Ovary (tissue), 9 donors: Measurements from ENCODE around the gene PIK3C2G. TPM values are rescaled to one million over a fixed set of nuclear protein-coding genes. Genes with fewer than 3 reads are reported as not detected.

Source experiments
- DNase-seq, 5 donors: peaks; one replicate each; pipeline ENCODE4 v3.0.0-alpha.2; 2019 to 2020
- H3K27ac ChIP-seq, 2 donors: fragments of 200-600 bp; one replicate each; pipeline versions ENCODE4 v1.5.1 to v1.8.0; 2019 to 2022
- H3K27me3 ChIP-seq: fragments of 200-600 bp; one replicate; pipeline ENCODE4 v1.8.0; 2022
- H3K36me3 ChIP-seq: fragments of 200-600 bp; sonication (generic); one replicate; pipeline ENCODE4 v1.5.1; 2019
- H3K4me1 ChIP-seq: one replicate; pipeline ENCODE4 v1.8.1; 2013; ENCODE audit warnings: mild to moderate bottlenecking, moderate library complexity; ENCODE audit not compliant: insufficient read depth
- H3K4me3 ChIP-seq: fragments of 200-600 bp; sonication (generic); one replicate; pipeline ENCODE4 v1.5.1; 2017
- H3K9me3 ChIP-seq, 2 donors: fragments of 200-600 bp in 1 of 2; sonication (generic) in 1 of 2; one replicate each; pipeline versions ENCODE4 v1.5.1 to v1.8.1; 2013 to 2019; ENCODE audit warnings: mild to moderate bottlenecking in 1 of 2, moderate library complexity in 1 of 2
- EP300 ChIP-seq: sonication (generic); formaldehyde crosslinking; IDR thresholded peaks from one replicate; pipeline ENCODE4 v1.6.1; 2017; ENCODE audit warnings: antibody characterized with exemption
- POLR2A ChIP-seq: fragments of 450-650 bp; IDR thresholded peaks from one replicate; pipeline ENCODE4 v1.6.1; 2017; ENCODE audit warnings: antibody characterized with exemption, mild to moderate bottlenecking, moderate library complexity
- WGBS, 3 donors: extraction: QIAGEN DNeasy Blood & Tissue Kit in 1 of 3; methylation state at CpG; one replicate each; pipeline versions ENCODE4 v1.1.5 to v1.1.7; 2013 to 2017; 5-methylcytosine and 5-hydroxymethylcytosine counted together
- intact Hi-C, 4 donors: fragments of 100-400 bp; cut with DNase I; formaldehyde crosslinking; loops; one replicate each; pipeline versions ENCODE4 v1.11.0 to v1.15.1; 2022 to 2023
- polyA plus RNA-seq, 2 donors: library from polyadenylated mRNA; stranded (reverse); fragments of 200-250 nt in 1 of 2; fragments of 350-450 nt in 1 of 2; fragmentation: Illumina TruSeq in 1 of 2; extraction: RNeasy Lipid Tissue Mini Kit (QIAGEN cat#74804) in 1 of 2; gene quantifications; one replicate each; pipeline ENCODE4 v1.2.3, GENCODE V29; 2013 to 2014
- total RNA-seq, 7 donors: library from RNA; depleted of rRNA in 2 of 7; stranded (reverse); fragments of >200 nt in 2 of 7; fragmentation: NEBNext Ultra II Directional in 3 of 7; extraction: Animal tissue kit (Norgen Biotek cat#: 25700) in 3 of 7; gene quantifications; one replicate each; pipeline versions ENCODE4 v1.1.0 to v1.2.4, GENCODE V29; 2016 to 2023
- TF ChIP-seq, protein P1 (sequence below), 3 donors: fragments of 450-650 bp in 2 of 3; fragments of 200-600 bp in 1 of 3; IDR thresholded peaks; one replicate each; pipeline versions ENCODE4 v1.5.1 to v1.8.0; 2016 to 2022; ENCODE audit warnings: antibody characterized with exemption in 3 of 3, mild to moderate bottlenecking in 1 of 3
- donor health status: DM: no; HTN: no; CAD: no; lungs with moderate emphysema.
- donor health status: DM: no; HTN: no; CAD: no.
- donor health status: Bipolar disorder and iron deficiency.
- donor health status: DM: yes; HTN: yes; CAD: no.
- donor health status: DM: no; HTN: no; CAD: no.
- donor health status: DM: yes; HTN: yes; CAD: no.

PIK3C2G gene
- total and polyA plus RNA-seq, 9 donors: 0.02 to 1.6 (median 0.07) TPM; not detected in 4

DNA sequence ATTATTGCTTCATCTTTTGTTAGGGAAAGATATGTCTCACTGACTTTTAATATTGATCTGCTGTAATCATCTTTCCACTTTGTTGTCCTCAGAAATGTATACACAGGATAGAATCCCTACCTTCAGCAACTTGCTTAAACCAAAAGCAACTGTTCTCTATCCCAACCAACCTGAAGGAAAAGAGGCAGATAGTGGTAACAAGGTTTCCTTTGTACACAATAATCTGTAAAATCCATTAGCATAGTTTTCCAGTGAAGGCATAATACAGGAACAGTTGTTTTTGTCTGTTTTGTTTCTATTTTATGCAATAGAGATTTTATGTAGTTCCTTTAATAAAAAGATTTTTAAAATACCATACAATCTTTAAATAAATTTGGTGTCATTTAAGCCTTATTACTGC, 170.5 kb downstream of the PIK3C2G start:
- Histone ChIP-seq H3K9me3 (no peaks in the 10 kb centered on the region), H3K27me3 (no peaks in the 10 kb centered on the region), H3K4me3 (no peak overlapping the region), H3K27ac (no peak overlapping the region), H3K4me1 (peaks cover 2% of the 10 kb centered on the region), H3K36me3 (no peaks in the 10 kb centered on the region)
- DNase-seq: no peak
- intact Hi-C loops: no loop called here
- TF ChIP-seq, protein P1, sequence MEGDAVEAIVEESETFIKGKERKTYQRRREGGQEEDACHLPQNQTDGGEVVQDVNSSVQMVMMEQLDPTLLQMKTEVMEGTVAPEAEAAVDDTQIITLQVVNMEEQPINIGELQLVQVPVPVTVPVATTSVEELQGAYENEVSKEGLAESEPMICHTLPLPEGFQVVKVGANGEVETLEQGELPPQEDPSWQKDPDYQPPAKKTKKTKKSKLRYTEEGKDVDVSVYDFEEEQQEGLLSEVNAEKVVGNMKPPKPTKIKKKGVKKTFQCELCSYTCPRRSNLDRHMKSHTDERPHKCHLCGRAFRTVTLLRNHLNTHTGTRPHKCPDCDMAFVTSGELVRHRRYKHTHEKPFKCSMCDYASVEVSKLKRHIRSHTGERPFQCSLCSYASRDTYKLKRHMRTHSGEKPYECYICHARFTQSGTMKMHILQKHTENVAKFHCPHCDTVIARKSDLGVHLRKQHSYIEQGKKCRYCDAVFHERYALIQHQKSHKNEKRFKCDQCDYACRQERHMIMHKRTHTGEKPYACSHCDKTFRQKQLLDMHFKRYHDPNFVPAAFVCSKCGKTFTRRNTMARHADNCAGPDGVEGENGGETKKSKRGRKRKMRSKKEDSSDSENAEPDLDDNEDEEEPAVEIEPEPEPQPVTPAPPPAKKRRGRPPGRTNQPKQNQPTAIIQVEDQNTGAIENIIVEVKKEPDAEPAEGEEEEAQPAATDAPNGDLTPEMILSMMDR (IDR thresholded peaks at IDR 0.05): no peak
- TF ChIP-seq EP300 (no peak), POLR2A (no peak)

DNA sequence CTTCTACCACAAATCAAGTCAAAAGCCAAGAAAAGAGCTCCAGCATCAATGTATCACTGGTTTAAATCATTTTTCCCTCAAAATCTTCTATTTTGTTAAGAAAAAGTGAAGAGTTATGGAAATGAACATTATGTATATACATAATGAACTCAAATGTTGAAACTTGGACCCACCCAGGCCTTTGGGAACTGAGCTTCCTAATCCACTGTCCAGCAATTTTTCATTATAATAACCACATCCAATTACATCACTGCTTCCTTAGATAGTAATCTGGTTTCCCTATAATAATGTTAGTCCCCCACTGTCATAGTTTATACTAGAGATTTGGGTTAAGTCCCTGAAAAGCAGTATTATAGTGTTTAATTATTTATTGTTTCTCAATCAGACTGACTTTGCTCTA, 170.9 kb downstream of the PIK3C2G start:
- H3K27ac ChIP-seq: no peak overlapping the region
- TF ChIP-seq, protein P1 (IDR thresholded peaks at IDR 0.05): no peak
- TF ChIP-seq EP300 (no peak), POLR2A (no peak)

GRCh38 chr12:18436170-18436569, 174.9 kb downstream of the PIK3C2G start:
- no peak for DNase-seq
- no peak for TF ChIP-seq POLR2A
- TF ChIP-seq EP300: no peak
- TF ChIP-seq, protein P1 (IDR thresholded peaks at IDR 0.05): no peak
- Histone ChIP-seq H3K27me3 (no peaks in the 10 kb centered on the region), H3K9me3 (no peaks in the 10 kb centered on the region), H3K4me1 (peaks cover 2% of the 10 kb centered on the region), H3K27ac (no peak overlapping the region), H3K4me3 (no peak overlapping the region), H3K36me3 (no peaks in the 10 kb centered on the region)
- intact Hi-C loops: no loop called here

More for the DNA sequence above, 170.9 kb downstream of the PIK3C2G start:
- Histone ChIP-seq H3K27me3 (no peaks in the 10 kb centered on the region), H3K36me3 (no peaks in the 10 kb centered on the region), H3K4me3 (no peak overlapping the region), H3K4me1 (peaks cover 2% of the 10 kb centered on the region), H3K9me3 (no peaks in the 10 kb centered on the region)
- intact Hi-C loops: no loop called here
- DNase-seq: no peak

- H3K4me1 ChIP-seq: no peaks in the 10 kb centered on the region
- intact Hi-C loops: no loop called here
- DNase-seq: no peak
- 87 to 90% (median 89%) methylated on average over 3 of the region's 3 CpGs for WGBS, 3 donors
- no peaks in the 10 kb centered on the region for H3K36me3 ChIP-seq
- H3K9me3 ChIP-seq: no peaks in the 10 kb centered on the region
- no peaks in the 10 kb centered on the region for H3K27me3 ChIP-seq
- no peak overlapping the region for H3K4me3 ChIP-seq
- TF ChIP-seq EP300 (no peak), POLR2A (no peak)
- TF ChIP-seq, protein P1 (IDR thresholded peaks at IDR 0.05): no peak
- H3K27ac ChIP-seq: no peak overlapping the region
These were observed 178.2 kb downstream of the PIK3C2G start for GRCh38 chr12:18439541-18439940.
